Measurements from ENCODE around the gene PHF19. TPM values are rescaled to one million over a fixed set of nuclear protein-coding genes. Genes with fewer than 3 reads are reported as not detected.

Gene PHF19
- total and polyA plus RNA-seq, 2 of the 8 experiments (the other 6 are each of a cell fraction or from before 2014, with no cell fraction given), result 28.2 to 31.8 TPM

DNA sequence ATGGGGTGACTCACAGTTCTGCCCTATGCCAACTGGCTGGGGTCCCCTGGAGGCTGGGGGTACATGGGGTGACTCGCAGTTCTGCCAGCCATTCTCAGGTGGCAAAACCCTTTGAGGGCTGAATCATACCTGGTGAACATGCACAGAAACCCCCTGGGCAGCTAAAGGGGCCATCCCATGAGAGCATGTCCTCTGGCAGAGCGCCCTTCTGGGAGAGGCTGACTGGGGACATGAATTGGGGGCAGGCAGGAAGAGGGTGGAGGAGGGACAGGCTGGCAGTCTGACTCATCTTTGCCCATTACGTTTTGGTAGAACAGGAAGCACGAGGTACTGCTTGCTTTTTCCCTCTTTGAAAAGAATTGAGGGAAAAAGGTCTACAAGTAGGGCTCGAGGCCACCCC, 32.9 kb upstream of the PHF19 start (continued):
- TF ChIP-seq, protein P1, sequence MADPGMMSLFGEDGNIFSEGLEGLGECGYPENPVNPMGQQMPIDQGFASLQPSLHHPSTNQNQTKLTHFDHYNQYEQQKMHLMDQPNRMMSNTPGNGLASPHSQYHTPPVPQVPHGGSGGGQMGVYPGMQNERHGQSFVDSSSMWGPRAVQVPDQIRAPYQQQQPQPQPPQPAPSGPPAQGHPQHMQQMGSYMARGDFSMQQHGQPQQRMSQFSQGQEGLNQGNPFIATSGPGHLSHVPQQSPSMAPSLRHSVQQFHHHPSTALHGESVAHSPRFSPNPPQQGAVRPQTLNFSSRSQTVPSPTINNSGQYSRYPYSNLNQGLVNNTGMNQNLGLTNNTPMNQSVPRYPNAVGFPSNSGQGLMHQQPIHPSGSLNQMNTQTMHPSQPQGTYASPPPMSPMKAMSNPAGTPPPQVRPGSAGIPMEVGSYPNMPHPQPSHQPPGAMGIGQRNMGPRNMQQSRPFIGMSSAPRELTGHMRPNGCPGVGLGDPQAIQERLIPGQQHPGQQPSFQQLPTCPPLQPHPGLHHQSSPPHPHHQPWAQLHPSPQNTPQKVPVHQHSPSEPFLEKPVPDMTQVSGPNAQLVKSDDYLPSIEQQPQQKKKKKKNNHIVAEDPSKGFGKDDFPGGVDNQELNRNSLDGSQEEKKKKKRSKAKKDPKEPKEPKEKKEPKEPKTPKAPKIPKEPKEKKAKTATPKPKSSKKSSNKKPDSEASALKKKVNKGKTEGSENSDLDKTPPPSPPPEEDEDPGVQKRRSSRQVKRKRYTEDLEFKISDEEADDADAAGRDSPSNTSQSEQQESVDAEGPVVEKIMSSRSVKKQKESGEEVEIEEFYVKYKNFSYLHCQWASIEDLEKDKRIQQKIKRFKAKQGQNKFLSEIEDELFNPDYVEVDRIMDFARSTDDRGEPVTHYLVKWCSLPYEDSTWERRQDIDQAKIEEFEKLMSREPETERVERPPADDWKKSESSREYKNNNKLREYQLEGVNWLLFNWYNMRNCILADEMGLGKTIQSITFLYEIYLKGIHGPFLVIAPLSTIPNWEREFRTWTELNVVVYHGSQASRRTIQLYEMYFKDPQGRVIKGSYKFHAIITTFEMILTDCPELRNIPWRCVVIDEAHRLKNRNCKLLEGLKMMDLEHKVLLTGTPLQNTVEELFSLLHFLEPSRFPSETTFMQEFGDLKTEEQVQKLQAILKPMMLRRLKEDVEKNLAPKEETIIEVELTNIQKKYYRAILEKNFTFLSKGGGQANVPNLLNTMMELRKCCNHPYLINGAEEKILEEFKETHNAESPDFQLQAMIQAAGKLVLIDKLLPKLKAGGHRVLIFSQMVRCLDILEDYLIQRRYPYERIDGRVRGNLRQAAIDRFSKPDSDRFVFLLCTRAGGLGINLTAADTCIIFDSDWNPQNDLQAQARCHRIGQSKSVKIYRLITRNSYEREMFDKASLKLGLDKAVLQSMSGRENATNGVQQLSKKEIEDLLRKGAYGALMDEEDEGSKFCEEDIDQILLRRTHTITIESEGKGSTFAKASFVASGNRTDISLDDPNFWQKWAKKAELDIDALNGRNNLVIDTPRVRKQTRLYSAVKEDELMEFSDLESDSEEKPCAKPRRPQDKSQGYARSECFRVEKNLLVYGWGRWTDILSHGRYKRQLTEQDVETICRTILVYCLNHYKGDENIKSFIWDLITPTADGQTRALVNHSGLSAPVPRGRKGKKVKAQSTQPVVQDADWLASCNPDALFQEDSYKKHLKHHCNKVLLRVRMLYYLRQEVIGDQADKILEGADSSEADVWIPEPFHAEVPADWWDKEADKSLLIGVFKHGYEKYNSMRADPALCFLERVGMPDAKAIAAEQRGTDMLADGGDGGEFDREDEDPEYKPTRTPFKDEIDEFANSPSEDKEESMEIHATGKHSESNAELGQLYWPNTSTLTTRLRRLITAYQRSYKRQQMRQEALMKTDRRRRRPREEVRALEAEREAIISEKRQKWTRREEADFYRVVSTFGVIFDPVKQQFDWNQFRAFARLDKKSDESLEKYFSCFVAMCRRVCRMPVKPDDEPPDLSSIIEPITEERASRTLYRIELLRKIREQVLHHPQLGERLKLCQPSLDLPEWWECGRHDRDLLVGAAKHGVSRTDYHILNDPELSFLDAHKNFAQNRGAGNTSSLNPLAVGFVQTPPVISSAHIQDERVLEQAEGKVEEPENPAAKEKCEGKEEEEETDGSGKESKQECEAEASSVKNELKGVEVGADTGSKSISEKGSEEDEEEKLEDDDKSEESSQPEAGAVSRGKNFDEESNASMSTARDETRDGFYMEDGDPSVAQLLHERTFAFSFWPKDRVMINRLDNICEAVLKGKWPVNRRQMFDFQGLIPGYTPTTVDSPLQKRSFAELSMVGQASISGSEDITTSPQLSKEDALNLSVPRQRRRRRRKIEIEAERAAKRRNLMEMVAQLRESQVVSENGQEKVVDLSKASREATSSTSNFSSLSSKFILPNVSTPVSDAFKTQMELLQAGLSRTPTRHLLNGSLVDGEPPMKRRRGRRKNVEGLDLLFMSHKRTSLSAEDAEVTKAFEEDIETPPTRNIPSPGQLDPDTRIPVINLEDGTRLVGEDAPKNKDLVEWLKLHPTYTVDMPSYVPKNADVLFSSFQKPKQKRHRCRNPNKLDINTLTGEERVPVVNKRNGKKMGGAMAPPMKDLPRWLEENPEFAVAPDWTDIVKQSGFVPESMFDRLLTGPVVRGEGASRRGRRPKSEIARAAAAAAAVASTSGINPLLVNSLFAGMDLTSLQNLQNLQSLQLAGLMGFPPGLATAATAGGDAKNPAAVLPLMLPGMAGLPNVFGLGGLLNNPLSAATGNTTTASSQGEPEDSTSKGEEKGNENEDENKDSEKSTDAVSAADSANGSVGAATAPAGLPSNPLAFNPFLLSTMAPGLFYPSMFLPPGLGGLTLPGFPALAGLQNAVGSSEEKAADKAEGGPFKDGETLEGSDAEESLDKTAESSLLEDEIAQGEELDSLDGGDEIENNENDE (IDR thresholded peaks at IDR 0.05; ENCODE audit: insufficient replicate concordance, low read length), result no peak
